H1 (cell line): ENCODE data around the gene UCP1. TPM values are rescaled to one million over a fixed set of nuclear protein-coding genes. Genes with fewer than 3 reads are reported as not detected.

Source experiments
- CTCF ChIA-PET: fragments of 300-600 bp; sonication (Branson Sonifier 250); formaldehyde crosslinking; loops from one replicate; lab custom pipeline; 2021; ENCODE audit not compliant: partially characterized antibody; lab: Charles Lee
- POLR2A ChIA-PET: fragments of 300-600 bp; sonication (Branson Sonifier 250); formaldehyde crosslinking; loops from one replicate; lab custom pipeline; 2021; ENCODE audit warnings: inconsistent platforms; ENCODE audit not compliant: partially characterized antibody; lab: Charles Lee
- DNase-seq, 2 experiments: peaks; one replicate each; pipeline versions ENCODE4 v3.0.0 to v3.0.0-alpha.2; 2010 to 2022; ENCODE audit warnings: low spot score in 2 of 2, low read depth in 1 of 2, mixed read lengths in 1 of 2
- FAIRE-seq: peaks from 2 replicates; lab custom pipeline; 2011; peaks lifted over from hg19 to GRCh38; lab: Jason Lieb, UNC
- H2AFZ ChIP-seq: 2 replicates; pipeline ENCODE4 v1.8.1; 2012; ENCODE audit warnings: low read length, inconsistent platforms
- H2AK5ac ChIP-seq: 2 replicates; pipeline ENCODE4 v1.6.1; 2013; ENCODE audit warnings: low read depth, low read length
- H2BK120ac ChIP-seq: replicated peaks from 2 replicates; pipeline ENCODE3; 2013; ENCODE audit warnings: low read depth, low read length, inconsistent platforms
- H2BK12ac ChIP-seq: 2 replicates; pipeline ENCODE4 v1.6.1; 2013; ENCODE audit warnings: low read depth, low read length
- H2BK15ac ChIP-seq: 2 replicates; pipeline ENCODE4 v1.6.1; 2013; ENCODE audit warnings: low read length
- H2BK20ac ChIP-seq: 2 replicates; pipeline ENCODE4 v1.6.1; 2013; ENCODE audit warnings: low read length
- H2BK5ac ChIP-seq: 2 replicates; pipeline ENCODE4 v1.6.1; 2013; ENCODE audit warnings: low read depth, low read length
- H3K14ac ChIP-seq: 2 replicates; pipeline ENCODE4 v1.6.1; 2013; ENCODE audit warnings: inconsistent platforms; ENCODE audit not compliant: insufficient read length
- H3K18ac ChIP-seq: 2 replicates; pipeline ENCODE4 v1.6.1; 2013; ENCODE audit warnings: low read length; ENCODE audit errors: extremely low read depth
- H3K23ac ChIP-seq: 2 replicates; pipeline ENCODE4 v1.6.1; 2013; ENCODE audit warnings: inconsistent platforms; ENCODE audit not compliant: insufficient read length
- H3K23me2 ChIP-seq: 2 replicates; pipeline ENCODE4 v1.6.1; 2013; ENCODE audit warnings: low read depth, low read length
- H3K27ac ChIP-seq: 2 replicates; pipeline ENCODE4 v1.6.1; 2011; ENCODE audit warnings: low read depth, low read length, inconsistent platforms
- H3K27me3 ChIP-seq, 4 experiments: replicated peaks in 1 of 4; 1 replicate in 1 of 4; 2 replicates in 3 of 4; pipeline versions ENCODE4 v1.6.1 to v1.8.1; 2011 to 2013; ENCODE audit warnings: low read length in 3 of 4, mild to moderate bottlenecking in 3 of 4, inconsistent platforms in 2 of 4, mixed read lengths in 2 of 4, moderate library complexity in 1 of 4; ENCODE audit not compliant: control insufficient read depth in 3 of 4, insufficient read depth in 3 of 4; ENCODE audit errors: extremely low read depth in 1 of 4
- H3K36me3 ChIP-seq, 4 experiments: 2 replicates each; pipeline versions ENCODE4 v1.6.1 to v1.8.1; 2011 to 2013; ENCODE audit warnings: mild to moderate bottlenecking in 4 of 4, low read length in 3 of 4, moderate library complexity in 2 of 4, control low read depth in 1 of 4, inconsistent platforms in 1 of 4; ENCODE audit not compliant: insufficient read depth in 4 of 4, control insufficient read depth in 2 of 4
- H3K4ac ChIP-seq: replicated peaks from 2 replicates; pipeline ENCODE3; 2013; ENCODE audit warnings: low read length, low read depth, mixed read lengths, inconsistent platforms; ENCODE audit not compliant: insufficient read length
- H3K4me1 ChIP-seq, 4 experiments: replicated peaks in 1 of 4; 1 replicate in 1 of 4; 2 replicates in 3 of 4; pipeline versions ENCODE4 v1.6.1 to v1.8.1; 2011 to 2013; ENCODE audit warnings: low read length in 3 of 4, inconsistent platforms in 2 of 4, mixed read lengths in 1 of 4; ENCODE audit not compliant: insufficient read depth in 4 of 4, control insufficient read depth in 3 of 4
- H3K4me2 ChIP-seq, 2 experiments: 2 replicates each; pipeline versions ENCODE4 v1.6.1 to v1.8.1; 2011 to 2013; ENCODE audit warnings: low read depth in 2 of 2, low read length in 2 of 2, control low read depth in 1 of 2, inconsistent platforms in 1 of 2, mild to moderate bottlenecking in 1 of 2; ENCODE audit not compliant: insufficient read depth in 1 of 2
- H3K4me3 ChIP-seq, 4 experiments: fragments of 200-600, 300-600 bp in 1 of 4; sonication (generic), shearing (Covaris generic), sonication (Bioruptor Twin) in 1 of 4; 2 replicates each; pipeline versions ENCODE4 v1.5.1 to v1.8.1; 2011 to 2016; ENCODE audit warnings: low read length in 4 of 4, low read depth in 3 of 4, control low read depth in 2 of 4, inconsistent platforms in 2 of 4, mild to moderate bottlenecking in 2 of 4, mixed read lengths in 1 of 4, moderate library complexity in 1 of 4; ENCODE audit not compliant: insufficient read depth in 2 of 4; ENCODE audit errors: extremely low read depth in 1 of 4
- H3K56ac ChIP-seq: replicated peaks from 2 replicates; pipeline ENCODE3; 2013; ENCODE audit warnings: low read depth, mild to moderate bottlenecking, mixed read lengths, low read length, inconsistent platforms; ENCODE audit not compliant: insufficient read length
- H3K79me1 ChIP-seq: 2 replicates; pipeline ENCODE4 v1.6.1; 2013; ENCODE audit warnings: low read depth, low read length, control low read depth
- H3K79me2 ChIP-seq, 2 experiments: 2 replicates each; pipeline versions ENCODE4 v1.6.1 to v1.8.1; 2012 to 2013; ENCODE audit warnings: low read length in 2 of 2, mild to moderate bottlenecking in 2 of 2, inconsistent platforms in 1 of 2; ENCODE audit not compliant: insufficient read depth in 2 of 2, control insufficient read depth in 1 of 2
- H3K9ac ChIP-seq, 4 experiments: replicated peaks in 1 of 4; 1 replicate in 1 of 4; 2 replicates in 3 of 4; pipeline versions ENCODE4 v1.6.1 to v1.8.1; 2011 to 2013; ENCODE audit warnings: low read depth in 3 of 4, low read length in 3 of 4, control low read depth in 2 of 4, mild to moderate bottlenecking in 2 of 4, moderate library complexity in 2 of 4, inconsistent platforms in 1 of 4; ENCODE audit errors: extremely low read depth in 1 of 4
- H3K9me3 ChIP-seq, 2 experiments: 2 replicates each; pipeline versions ENCODE4 v1.6.1 to v1.8.1; 2012 to 2013; ENCODE audit warnings: mild to moderate bottlenecking in 2 of 2, moderate library complexity in 2 of 2, control low read depth in 1 of 2, inconsistent platforms in 1 of 2, low read depth in 1 of 2, low read length in 1 of 2, mixed read lengths in 1 of 2; ENCODE audit not compliant: insufficient read depth in 2 of 2
- H4K20me1 ChIP-seq, 2 experiments: replicated peaks in 1 of 2; 2 replicates each; pipeline versions ENCODE3 to v1.8.1; 2011 to 2013; ENCODE audit warnings: inconsistent platforms in 2 of 2, low read length in 2 of 2, mild to moderate bottlenecking in 1 of 2; ENCODE audit not compliant: insufficient read depth in 2 of 2, control insufficient read depth in 1 of 2
- H4K5ac ChIP-seq: 2 replicates; pipeline ENCODE4 v1.6.1; 2013; ENCODE audit warnings: low read length, low read depth, mixed read lengths, inconsistent platforms; ENCODE audit not compliant: insufficient read length
- H4K8ac ChIP-seq: 2 replicates; pipeline ENCODE4 v1.8.0; 2013; ENCODE audit warnings: mild to moderate bottlenecking, moderate library complexity, low read length, inconsistent platforms; ENCODE audit not compliant: insufficient read depth; ENCODE audit errors: extremely low read depth
- H4K91ac ChIP-seq: replicated peaks from 2 replicates; pipeline ENCODE3; 2013; ENCODE audit warnings: low read length, mixed read lengths, inconsistent platforms; ENCODE audit not compliant: insufficient read length
- EZH2 ChIP-seq: fragments of 200-600 bp; sonication (generic); IDR thresholded peaks from 2 replicates; pipeline ENCODE4 v1.7.1; 2012; ENCODE audit warnings: low read depth, mild to moderate bottlenecking, moderate library complexity, low read length, inconsistent platforms; ENCODE audit not compliant: severe bottlenecking
- SAP30 ChIP-seq: fragments of 300-600 bp; sonication (generic); IDR thresholded peaks from 2 replicates; pipeline ENCODE4 v1.7.1; 2012; ENCODE audit warnings: low read length, moderate library complexity, mild to moderate bottlenecking, inconsistent platforms; ENCODE audit not compliant: insufficient read depth, insufficient replicate concordance
- WGBS, 2 experiments: shearing (Covaris generic) in 1 of 2; methylation state at CpG; one replicate each; pipeline versions ENCODE4 v1.1.6 to v1.1.7; 2013 to 2015; ENCODE audit warnings: low lambda C conversion rate in 2 of 2, mixed read lengths in 2 of 2, inconsistent platforms in 1 of 2, low coverage in 1 of 2, missing lambda C conversion rate in 1 of 2; ENCODE audit not compliant: insufficient replicate concordance in 2 of 2, insufficient coverage in 1 of 2, insufficient read length in 1 of 2; ENCODE audit errors: extremely low coverage in 1 of 2, missing lambda C conversion rate in 1 of 2; 5-methylcytosine and 5-hydroxymethylcytosine counted together
- polyA plus RNA-seq, 7 experiments: library from polyadenylated mRNA; depleted of rRNA in 3 of 7; stranded (reverse) in 5 of 7; unstranded in 2 of 7; fragments of >200 nt in 5 of 7; fragments of 200-250 nt in 2 of 7; gene quantifications; 1 replicate in 5 of 7; 2 replicates in 1 of 7; 4 replicates in 1 of 7; pipeline versions ENCODE4 v1.2.1 to v1.2.3, GENCODE V29; 2011 to 2013; ENCODE audit warnings: missing spikeins in 2 of 7, mixed read lengths in 2 of 7
- total RNA-seq: library from RNA; stranded (reverse); fragmentation: NEBNext Ultra II Directional; extraction: Animal tissue kit (Norgen Biotek cat#: 25700); gene quantifications from 2 replicates; pipeline ENCODE4 v1.2.1, GENCODE V29; 2021

Gene UCP1
- total and polyA plus RNA-seq, 2 of the 8 experiments (the other 6 are each of a cell fraction or from before 2014, with no cell fraction given): 0.20 to 0.44 TPM

GRCh38 chr4:140569307-140569638 is 512 bp upstream of the UCP1 start:
- Histone ChIP-seq H2BK20ac (no peak overlapping the region), H3K4me2 (peak overlapping the region; percentile 82 to 92), H3K14ac (no peak overlapping the region), H3K4me3 (peak overlapping the region; percentile 45 to 64 (median 56)), H2BK5ac (no peak overlapping the region)
- DNase-seq (no peak), FAIRE-seq (no peak)
- TF ChIP-seq EZH2 (peak; percentile 75), SAP30 (no peak)
- TF ChIP-seq, all 59 proteins: peak for 1
- Histone ChIP-seq H3K79me1 (no peaks in the 10 kb centered on the region), H3K23me2 (peaks cover 10% of the 10 kb centered on the region), H3K9ac (no peak overlapping the region), H4K5ac (no peak overlapping the region), H3K9me3 (peaks cover 0 to 3% of the 10 kb centered on the region in 2 experiments; a peak in 1 of 4 replicates), H4K8ac (no peak overlapping the region; the same call in 1 of the 2 replicates), H2AFZ (peak overlapping the region; percentile 88; the same call in 1 of the 2 replicates), H3K18ac (no peak overlapping the region), H2BK120ac (no peak overlapping the region), H3K36me3 (no peaks in the 10 kb centered on the region), H3K4ac (no peak overlapping the region), H3K23ac (no peak overlapping the region), H3K79me2 (no peaks in the 10 kb centered on the region), H2AK5ac (no peak overlapping the region), H3K27ac (no peak overlapping the region), H3K4me1 (peaks cover 0 to 8% (median 3%) of the 10 kb centered on the region in 4 experiments; a peak in 3 of 7 replicates), H3K27me3 (peaks cover 29 to 50% (median 41%) of the 10 kb centered on the region in 4 experiments), H2BK15ac (no peak overlapping the region), H4K20me1 (no peaks in the 10 kb centered on the region), H2BK12ac (no peak overlapping the region), H3K56ac (no peak overlapping the region), H4K91ac (no peak overlapping the region)
- WGBS, 2 experiments: 53% methylated on average over 7 of the region's 7 CpGs; no CpG with 5 or more reads in 1 of the 2 experiments
- ChIA-PET CTCF (interaction anchor here (1.2 to 2.2 kb wide), 4 partner anchors 12 to 209 kb away, joined by 3 to 11 read pairs (median 5); no protein-coding TSS in a partner anchor), POLR2A (interaction anchor here (0.6 to 2.6 kb wide), 2 partner anchors 11 to 183 kb away, joined by 3 to 8 read pairs; no protein-coding TSS in a partner anchor)
